ENCODE data around the gene CACNB4.

Gene CACNB4

DNA sequence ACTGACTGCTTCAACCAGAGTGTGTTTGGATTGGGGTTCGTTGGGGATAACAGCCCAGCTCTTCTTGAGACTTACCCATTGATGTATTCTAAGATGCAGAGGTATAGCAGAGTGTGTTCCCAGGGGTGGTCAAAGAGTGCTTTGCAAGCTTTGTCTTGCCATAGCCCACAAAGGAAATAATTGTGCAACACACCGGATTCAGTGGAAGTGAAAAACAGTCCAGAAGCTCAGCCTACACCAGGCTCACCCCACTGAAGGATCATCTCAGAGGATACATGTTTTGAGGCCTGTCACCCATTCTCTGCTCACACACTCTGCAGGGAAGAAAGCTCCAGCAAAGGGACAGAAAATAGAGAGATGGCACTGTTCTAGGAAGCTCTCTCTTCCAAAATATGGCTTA lies 9.6 kb downstream of the CACNB4 start:
- Histone ChIP-seq H3K9ac (no peak overlapping the region), H4K20me1 (no peaks in the 10 kb centered on the region), H3K9me3 (no peaks in the 10 kb centered on the region), H3K4me3 (no peak overlapping the region), H3K27ac (no peak overlapping the region), H3K27me3 (no peaks in the 10 kb centered on the region), H3K4me2 (no peak overlapping the region), H3K36me3 (no peaks in the 10 kb centered on the region), H3K4me1 (no peaks in the 10 kb centered on the region)
- no peak for TF ChIP-seq Cebpa-rat (IDR thresholded peaks at IDR 0.05)

DNA sequence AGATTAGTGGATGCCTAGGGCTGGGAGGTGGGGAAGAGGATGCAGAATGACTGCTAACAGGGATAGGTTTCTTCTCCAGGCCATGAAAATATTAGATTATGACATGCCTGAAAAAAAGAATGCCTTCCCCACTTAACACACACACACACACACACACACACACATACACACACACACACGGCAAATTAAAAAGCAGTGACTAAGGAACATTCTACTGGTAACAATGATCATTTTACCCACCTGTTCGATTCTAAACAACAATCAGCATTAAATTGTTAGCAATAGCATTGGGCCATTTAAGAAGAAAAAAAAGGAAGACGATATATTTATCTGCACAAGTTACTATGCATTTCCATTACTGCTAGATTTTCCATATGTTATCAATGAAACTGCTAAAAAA lies 10.8 kb downstream of the CACNB4 start:
- no peaks in the 10 kb centered on the region for H3K36me3 ChIP-seq
- no peaks in the 10 kb centered on the region for H4K20me1 ChIP-seq
- no peak overlapping the region for H3K4me2 ChIP-seq
- no peak overlapping the region for H3K27ac ChIP-seq
- H3K9me3 ChIP-seq: no peaks in the 10 kb centered on the region
- no peaks in the 10 kb centered on the region for H3K27me3 ChIP-seq
- H3K4me1 ChIP-seq: no peaks in the 10 kb centered on the region
- H3K4me3 ChIP-seq: no peak overlapping the region
- TF ChIP-seq Cebpa-rat (IDR thresholded peaks at IDR 0.05): no peak
- no peak overlapping the region for H3K9ac ChIP-seq

- no peaks in the 10 kb centered on the region for H3K36me3 ChIP-seq
- no peak overlapping the region for H3K9ac ChIP-seq
- TF ChIP-seq Cebpa-rat (IDR thresholded peaks at IDR 0.05): no peak
- H3K9me3 ChIP-seq: no peaks in the 10 kb centered on the region
- H3K27me3 ChIP-seq: no peaks in the 10 kb centered on the region
- no peak overlapping the region for H3K4me3 ChIP-seq
- H4K20me1 ChIP-seq: no peaks in the 10 kb centered on the region
- no peaks in the 10 kb centered on the region for H3K4me1 ChIP-seq
- H3K4me2 ChIP-seq: no peak overlapping the region
- no peak overlapping the region for H3K27ac ChIP-seq
Measured at GRCh38 chr2:152086231-152086630, 12.6 kb downstream of the CACNB4 start.

DNA sequence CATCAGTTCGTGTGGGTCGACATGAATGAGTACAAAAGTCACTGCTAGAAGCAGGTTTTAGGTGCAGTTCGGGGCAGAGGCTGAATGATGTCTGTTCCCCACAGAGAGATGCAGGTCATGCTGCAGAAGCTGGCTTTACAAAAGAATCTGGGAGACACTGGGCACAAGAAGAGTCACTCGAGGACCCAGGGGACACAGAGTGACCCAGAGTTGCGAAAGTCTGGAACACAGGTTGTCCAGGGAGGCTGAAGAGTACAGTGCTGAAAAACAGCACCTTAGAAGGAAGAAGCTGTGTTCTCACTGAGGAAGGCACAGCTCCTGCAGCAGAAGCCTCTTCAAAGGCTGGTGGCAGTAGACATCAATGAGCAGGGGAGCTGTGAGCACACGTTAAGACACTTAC lies 14.8 kb downstream of the CACNB4 start:
- H3K9ac ChIP-seq: no peak overlapping the region
- H4K20me1 ChIP-seq: no peaks in the 10 kb centered on the region
- H3K27ac ChIP-seq: no peak overlapping the region
- H3K4me3 ChIP-seq: no peak overlapping the region
- H3K9me3 ChIP-seq: no peaks in the 10 kb centered on the region
- no peaks in the 10 kb centered on the region for H3K36me3 ChIP-seq
- no peaks in the 10 kb centered on the region for H3K4me1 ChIP-seq
- H3K4me2 ChIP-seq: no peak overlapping the region
- no peaks in the 10 kb centered on the region for H3K27me3 ChIP-seq
- TF ChIP-seq Cebpa-rat (IDR thresholded peaks at IDR 0.05): no peak

- Histone ChIP-seq H3K9me3 (no peaks in the 10 kb centered on the region), H4K20me1 (no peaks in the 10 kb centered on the region), H3K4me3 (no peak overlapping the region), H3K27ac (no peak overlapping the region), H3K4me1 (0 out of 2 replicates have a peak, but pooled peaks cover 1% of the 10 kb centered on the region), H3K4me2 (no peak overlapping the region), H3K9ac (no peak overlapping the region), H3K27me3 (no peaks in the 10 kb centered on the region), H3K36me3 (no peaks in the 10 kb centered on the region)
- no peak for TF ChIP-seq Cebpa-rat (IDR thresholded peaks at IDR 0.05)
Measured at GRCh38 chr2:152083202-152083875, 15.5 kb downstream of the CACNB4 start.

DNA sequence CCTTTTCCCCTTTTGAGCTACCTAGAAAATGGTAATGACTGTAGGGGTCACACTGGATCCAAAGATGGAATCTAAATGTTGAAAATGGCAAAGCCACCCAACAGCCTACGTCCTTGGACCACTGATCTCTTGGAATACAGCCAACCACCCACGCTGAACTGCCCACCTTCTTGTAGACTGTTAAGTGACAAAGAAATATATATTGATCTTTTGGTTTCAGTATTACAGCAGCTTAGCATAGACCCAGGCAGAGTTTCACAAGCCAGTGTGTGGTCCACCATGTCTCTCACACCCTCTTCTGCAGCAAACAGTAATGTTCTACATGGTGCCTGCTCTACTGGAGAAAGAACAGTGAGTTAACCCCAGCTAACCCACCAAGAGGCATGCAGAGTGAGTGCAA lies 20.2 kb downstream of the CACNB4 start:
- Histone ChIP-seq H3K27ac (no peak overlapping the region), H4K20me1 (no peaks in the 10 kb centered on the region), H3K4me3 (no peak overlapping the region), H3K4me2 (no peak overlapping the region), H3K36me3 (no peaks in the 10 kb centered on the region), H3K9ac (no peak overlapping the region), H3K27me3 (no peaks in the 10 kb centered on the region), H3K4me1 (0 out of 2 replicates have a peak, but pooled peaks cover 5% of the 10 kb centered on the region), H3K9me3 (no peaks in the 10 kb centered on the region)
- TF ChIP-seq Cebpa-rat (IDR thresholded peaks at IDR 0.05): no peak

GRCh38 chr2:152078023-152078422 lies 20.8 kb downstream of the CACNB4 start:
- H3K27ac ChIP-seq: no peak overlapping the region
- no peaks in the 10 kb centered on the region for H3K9me3 ChIP-seq
- H3K4me2 ChIP-seq: no peak overlapping the region
- H3K36me3 ChIP-seq: no peaks in the 10 kb centered on the region
- no peaks in the 10 kb centered on the region for H3K27me3 ChIP-seq
- H3K4me1 ChIP-seq: 0 out of 2 replicates have a peak, but pooled peaks cover 5% of the 10 kb centered on the region
- H3K4me3 ChIP-seq: no peak overlapping the region
- H4K20me1 ChIP-seq: no peaks in the 10 kb centered on the region
- no peak for TF ChIP-seq Cebpa-rat (IDR thresholded peaks at IDR 0.05)
- no peak overlapping the region for H3K9ac ChIP-seq

GRCh38 chr2:152075461-152076050 lies 23.3 kb downstream of the CACNB4 start:
- Histone ChIP-seq H3K36me3 (no peaks in the 10 kb centered on the region), H3K9me3 (no peaks in the 10 kb centered on the region), H3K27me3 (no peaks in the 10 kb centered on the region), H3K4me3 (no peak overlapping the region), H3K4me1 (peaks cover 19% of the 10 kb centered on the region), H4K20me1 (no peaks in the 10 kb centered on the region), H3K4me2 (no peak overlapping the region), H3K27ac (no peak overlapping the region), H3K9ac (no peak overlapping the region)
- TF ChIP-seq Cebpa-rat (IDR thresholded peaks at IDR 0.05): no peak

GRCh38 chr2:152072011-152072410 lies 26.8 kb downstream of the CACNB4 start:
- H3K9me3 ChIP-seq: no peaks in the 10 kb centered on the region
- H3K4me3 ChIP-seq: no peak overlapping the region
- TF ChIP-seq Cebpa-rat (IDR thresholded peaks at IDR 0.05): no peak
- no peak overlapping the region for H3K27ac ChIP-seq
- no peak overlapping the region for H3K9ac ChIP-seq
- no peaks in the 10 kb centered on the region for H3K36me3 ChIP-seq
- H4K20me1 ChIP-seq: no peaks in the 10 kb centered on the region
- no peak overlapping the region for H3K4me2 ChIP-seq
- H3K4me1 ChIP-seq: peaks cover 16% of the 10 kb centered on the region
- H3K27me3 ChIP-seq: no peaks in the 10 kb centered on the region

- Histone ChIP-seq H3K27me3 (no peaks in the 10 kb centered on the region), H3K27ac (no peak overlapping the region), H3K4me3 (no peak overlapping the region), H3K4me1 (peaks cover 16% of the 10 kb centered on the region), H4K20me1 (no peaks in the 10 kb centered on the region), H3K9ac (no peak overlapping the region), H3K9me3 (no peaks in the 10 kb centered on the region), H3K36me3 (no peaks in the 10 kb centered on the region), H3K4me2 (peak overlapping the region; percentile 53)
- TF ChIP-seq Cebpa-rat (IDR thresholded peaks at IDR 0.05): no peak
Measured at GRCh38 chr2:152071518-152071917, 27.3 kb downstream of the CACNB4 start.

Data from BLaER1 (cell line).